ENCODE measurements around the gene LDLRAD1.

DNA sequence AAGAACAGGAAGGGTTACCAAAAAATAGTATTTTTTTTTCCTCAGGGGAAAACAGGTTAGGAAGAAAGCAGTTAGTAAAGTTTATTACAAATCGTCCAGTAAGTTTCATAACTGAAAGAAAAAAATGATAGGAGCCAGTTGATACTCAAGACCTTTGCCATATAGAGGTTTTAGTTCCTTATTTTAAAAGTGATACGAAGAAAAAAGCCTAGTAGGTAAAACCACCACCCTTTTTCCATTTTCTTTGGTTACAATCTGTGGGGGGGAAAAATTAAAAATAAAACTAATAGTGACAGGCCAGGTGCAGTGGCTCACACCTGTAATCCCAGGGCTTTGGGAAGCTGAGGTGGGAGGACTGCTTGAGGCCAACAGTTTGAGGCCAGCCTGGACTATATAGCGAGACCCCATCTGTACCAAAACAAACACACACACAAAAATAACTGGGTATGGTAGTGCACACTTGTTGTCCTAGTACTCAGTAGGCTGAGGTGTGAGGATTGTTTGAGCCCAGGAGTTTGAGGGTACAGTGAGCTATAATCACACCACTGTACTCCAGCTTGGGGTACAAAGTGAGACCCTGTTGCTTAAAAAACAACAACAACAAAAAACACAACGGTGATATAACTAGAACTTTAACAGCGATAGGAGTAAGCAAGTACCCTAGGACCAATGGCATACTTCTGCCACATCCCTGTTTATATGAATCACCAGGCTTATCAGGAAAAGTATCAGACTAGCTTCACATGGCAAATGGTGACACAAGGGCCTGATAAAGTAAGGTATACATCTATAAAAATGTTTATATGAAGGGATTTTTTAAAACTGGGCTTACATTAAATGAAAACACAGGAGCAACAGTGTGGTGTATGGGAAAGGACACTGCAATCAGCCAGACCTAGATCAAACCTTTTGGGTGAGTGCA, 29.7 kb upstream of the LDLRAD1 start:
- TF ChIP-seq, protein P1, sequence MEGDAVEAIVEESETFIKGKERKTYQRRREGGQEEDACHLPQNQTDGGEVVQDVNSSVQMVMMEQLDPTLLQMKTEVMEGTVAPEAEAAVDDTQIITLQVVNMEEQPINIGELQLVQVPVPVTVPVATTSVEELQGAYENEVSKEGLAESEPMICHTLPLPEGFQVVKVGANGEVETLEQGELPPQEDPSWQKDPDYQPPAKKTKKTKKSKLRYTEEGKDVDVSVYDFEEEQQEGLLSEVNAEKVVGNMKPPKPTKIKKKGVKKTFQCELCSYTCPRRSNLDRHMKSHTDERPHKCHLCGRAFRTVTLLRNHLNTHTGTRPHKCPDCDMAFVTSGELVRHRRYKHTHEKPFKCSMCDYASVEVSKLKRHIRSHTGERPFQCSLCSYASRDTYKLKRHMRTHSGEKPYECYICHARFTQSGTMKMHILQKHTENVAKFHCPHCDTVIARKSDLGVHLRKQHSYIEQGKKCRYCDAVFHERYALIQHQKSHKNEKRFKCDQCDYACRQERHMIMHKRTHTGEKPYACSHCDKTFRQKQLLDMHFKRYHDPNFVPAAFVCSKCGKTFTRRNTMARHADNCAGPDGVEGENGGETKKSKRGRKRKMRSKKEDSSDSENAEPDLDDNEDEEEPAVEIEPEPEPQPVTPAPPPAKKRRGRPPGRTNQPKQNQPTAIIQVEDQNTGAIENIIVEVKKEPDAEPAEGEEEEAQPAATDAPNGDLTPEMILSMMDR (IDR thresholded peaks at IDR 0.05) = no peak
- TF ChIP-seq POLR2A (IDR thresholded peaks at IDR 0.05) = no peak
